HEK293 (cell line): ENCODE results near the gene PEPD.

Source experiments
- EGR2 ChIP-seq: fragments of 450-650 bp; formaldehyde crosslinking; IDR thresholded peaks from 2 replicates; pipeline ENCODE4 v1.5.1; 2016; ENCODE audit warnings: low read depth, missing biosample characterization, missing genetic modification characterization
- PRDM4 ChIP-seq: fragments of 450-650 bp; formaldehyde crosslinking; IDR thresholded peaks from 2 replicates; pipeline ENCODE4 v1.5.1; 2017; ENCODE audit warnings: missing biosample characterization, missing genetic modification characterization
- PRDM6 ChIP-seq: fragments of 450-650 bp; formaldehyde crosslinking; IDR thresholded peaks from 2 replicates; pipeline ENCODE4 v1.5.1; 2017; ENCODE audit warnings: missing biosample characterization, missing genetic modification characterization
- SCRT1 ChIP-seq: fragments of 450-650 bp; formaldehyde crosslinking; IDR thresholded peaks from 2 replicates; pipeline ENCODE4 v1.5.1; 2016; ENCODE audit warnings: missing biosample characterization, missing genetic modification characterization, borderline replicate concordance
- TCF7L2 ChIP-seq: IDR thresholded peaks from 2 replicates; pipeline ENCODE4 v1.6.1; 2011; ENCODE audit warnings: low read depth, mild to moderate bottlenecking, inconsistent platforms, low read length, moderate library complexity, borderline replicate concordance
- ZBTB20 ChIP-seq: fragments of 450-650 bp; formaldehyde crosslinking; IDR thresholded peaks from 2 replicates; pipeline ENCODE4 v1.5.1; 2016; ENCODE audit warnings: missing biosample characterization, missing genetic modification characterization
- ZNF10 ChIP-seq: fragments of 450-650 bp; formaldehyde crosslinking; IDR thresholded peaks from 2 replicates; pipeline ENCODE4 v1.5.1; 2017; ENCODE audit warnings: missing biosample characterization, missing genetic modification characterization
- ZNF114 ChIP-seq: fragments of 450-650 bp; formaldehyde crosslinking; IDR thresholded peaks from 2 replicates; pipeline ENCODE4 v1.5.0; 2017; ENCODE audit warnings: missing biosample characterization, missing genetic modification characterization
- ZNF121 ChIP-seq: fragments of 450-650 bp; formaldehyde crosslinking; IDR thresholded peaks from 2 replicates; pipeline ENCODE4 v1.5.1; 2016; ENCODE audit warnings: missing biosample characterization, missing genetic modification characterization
- ZNF175 ChIP-seq: fragments of 450-650 bp; formaldehyde crosslinking; IDR thresholded peaks from 2 replicates; pipeline ENCODE4 v1.5.1; 2016; ENCODE audit warnings: missing biosample characterization, missing genetic modification characterization
- ZNF19 ChIP-seq: fragments of 450-650 bp; formaldehyde crosslinking; IDR thresholded peaks from 2 replicates; pipeline ENCODE4; 2016; ENCODE audit warnings: missing biosample characterization, missing genetic modification characterization, low read depth
- ZNF2 ChIP-seq: fragments of 450-650 bp; formaldehyde crosslinking; IDR thresholded peaks from 2 replicates; pipeline ENCODE4 v1.5.1; 2016; ENCODE audit warnings: missing biosample characterization, missing genetic modification characterization
- ZNF223 ChIP-seq: fragments of 450-650 bp; formaldehyde crosslinking; IDR thresholded peaks from 2 replicates; pipeline ENCODE4 v1.5.1; 2016; ENCODE audit warnings: missing biosample characterization, missing genetic modification characterization
- ZNF266 ChIP-seq: fragments of 450-650 bp; formaldehyde crosslinking; IDR thresholded peaks from 2 replicates; pipeline ENCODE4 v1.5.1; 2016; ENCODE audit warnings: missing biosample characterization, missing genetic modification characterization, low read depth
- ZNF292 ChIP-seq: fragments of 450-650 bp; formaldehyde crosslinking; IDR thresholded peaks from 2 replicates; pipeline ENCODE4 v1.5.1; 2016; ENCODE audit warnings: low read depth, missing biosample characterization, missing genetic modification characterization, borderline replicate concordance
- ZNF324 ChIP-seq: fragments of 450-650 bp; formaldehyde crosslinking; IDR thresholded peaks from 2 replicates; pipeline ENCODE4 v1.5.1; 2016; ENCODE audit warnings: missing biosample characterization, missing genetic modification characterization
- ZNF416 ChIP-seq: fragments of 450-650 bp; formaldehyde crosslinking; IDR thresholded peaks from 2 replicates; pipeline ENCODE4 v1.5.1; 2016; ENCODE audit warnings: missing biosample characterization, missing genetic modification characterization
- ZNF514 ChIP-seq: fragments of 450-650 bp; formaldehyde crosslinking; IDR thresholded peaks from 2 replicates; pipeline ENCODE4 v1.5.1; 2016; ENCODE audit warnings: missing biosample characterization, missing genetic modification characterization
- ZNF561 ChIP-seq: fragments of 450-650 bp; IDR thresholded peaks from 2 replicates; pipeline ENCODE4 v1.5.1; 2018; ENCODE audit warnings: missing biosample characterization, missing genetic modification characterization, borderline replicate concordance
- ZNF621 ChIP-seq: fragments of 450-650 bp; formaldehyde crosslinking; IDR thresholded peaks from 2 replicates; pipeline ENCODE4 v1.5.1; 2017; ENCODE audit warnings: missing biosample characterization, missing genetic modification characterization
- ZNF626 ChIP-seq: fragments of 450-650 bp; sonication (Bioruptor Pico); formaldehyde crosslinking; IDR thresholded peaks from 2 replicates; pipeline ENCODE4 v1.5.1; 2018; ENCODE audit warnings: missing biosample characterization, missing genetic modification characterization, inconsistent platforms
- ZNF660 ChIP-seq: fragments of 450-650 bp; IDR thresholded peaks from 2 replicates; pipeline ENCODE4 v1.5.1; 2018; ENCODE audit warnings: missing biosample characterization, mild to moderate bottlenecking, missing genetic modification characterization
- ZNF791 ChIP-seq: fragments of 450-650 bp; formaldehyde crosslinking; IDR thresholded peaks from 2 replicates; pipeline ENCODE4 v1.5.1; 2016; ENCODE audit warnings: missing biosample characterization, missing genetic modification characterization
- TF ChIP-seq, protein P1 (sequence below): fragments of 450-650 bp; formaldehyde crosslinking; optimal IDR thresholded peaks from 2 replicates; pipeline ENCODE3; 2016; ENCODE audit warnings: missing biosample characterization, mild to moderate bottlenecking, missing genetic modification characterization
- TF ChIP-seq, protein P2 (sequence below): fragments of 450-650 bp; formaldehyde crosslinking; IDR thresholded peaks from 2 replicates; pipeline ENCODE4 v1.5.1; 2016; ENCODE audit warnings: missing biosample characterization, missing genetic modification characterization
- TF ChIP-seq, protein P3 (sequence below): fragments of 450-650 bp; formaldehyde crosslinking; IDR thresholded peaks from 2 replicates; pipeline ENCODE4 v1.5.1; 2016; ENCODE audit warnings: missing biosample characterization, missing genetic modification characterization, borderline replicate concordance
- TF ChIP-seq, protein P4 (sequence below): fragments of 450-650 bp; formaldehyde crosslinking; IDR thresholded peaks from 2 replicates; pipeline ENCODE4 v1.5.1; 2016; ENCODE audit warnings: missing biosample characterization, missing genetic modification characterization, low read depth

Gene PEPD

DNA sequence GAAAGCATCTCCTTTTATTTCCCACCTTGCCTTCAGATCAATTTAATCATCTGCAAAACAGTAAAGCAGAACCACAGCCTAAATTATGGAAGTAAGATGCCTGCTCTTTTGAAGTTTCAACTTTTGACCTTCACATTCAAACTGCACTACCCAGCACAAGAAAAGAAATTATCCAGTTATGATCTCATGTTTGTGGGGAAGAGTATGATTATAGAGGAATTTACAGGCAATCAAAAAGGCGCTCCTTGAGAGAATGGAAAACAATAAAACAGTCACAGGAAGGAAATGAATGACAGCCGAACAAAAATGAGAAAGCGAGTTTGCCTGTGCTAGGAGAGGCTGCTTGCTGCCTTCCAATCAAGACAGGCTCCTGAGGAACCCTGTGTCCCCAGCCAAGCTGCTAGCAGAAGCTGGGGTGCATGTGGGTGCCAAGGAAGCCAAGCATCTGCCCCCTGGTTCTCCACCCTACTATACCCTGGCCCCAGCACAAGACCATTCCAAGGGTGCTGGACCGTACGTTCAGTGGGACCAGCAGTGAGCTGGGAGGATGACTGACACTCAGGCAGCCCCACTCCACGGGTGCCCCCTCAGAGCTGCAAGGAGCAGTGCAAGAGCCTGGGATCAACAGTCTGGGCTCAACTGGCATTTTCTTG, 47.8 kb downstream of the PEPD start (continued):
- TF ChIP-seq ZNF114 (tag by site-specific recombination) (no peak), ZNF121 (tag by site-specific recombination) (no peak), ZNF791 (tag by site-specific recombination) (no peak), SCRT1 (no peak), EGR2 (tag by site-specific recombination) (no peak), ZNF660 (tag by site-specific recombination) (no peak; the same call in 1 of the 2 replicates), ZNF175 (tag by site-specific recombination) (no peak), ZNF223 (tag by site-specific recombination) (no peak), ZNF19 (tag by site-specific recombination) (no peak), ZNF266 (no peak), ZNF626 (tag by site-specific recombination) (no peak), ZNF292 (tag by site-specific recombination) (no peak), PRDM6 (tag by site-specific recombination) (peak; percentile 93), ZNF324 (tag by site-specific recombination) (peak; percentile 46; the same call in 1 of the 2 replicates), ZBTB20 (tag by site-specific recombination) (no peak), ZNF514 (no peak), TCF7L2 (no peak), ZNF2 (tag by site-specific recombination) (peak; percentile 77; the same call in 1 of the 2 replicates), PRDM4 (tag by site-specific recombination) (0 out of 2 replicates have a peak, but pooled peaks have one; percentile 46), ZNF416 (tag by site-specific recombination) (no peak), ZNF10 (tag by site-specific recombination) (no peak), ZNF561 (tag by site-specific recombination) (no peak), ZNF621 (no peak)
- TF ChIP-seq, protein P1, sequence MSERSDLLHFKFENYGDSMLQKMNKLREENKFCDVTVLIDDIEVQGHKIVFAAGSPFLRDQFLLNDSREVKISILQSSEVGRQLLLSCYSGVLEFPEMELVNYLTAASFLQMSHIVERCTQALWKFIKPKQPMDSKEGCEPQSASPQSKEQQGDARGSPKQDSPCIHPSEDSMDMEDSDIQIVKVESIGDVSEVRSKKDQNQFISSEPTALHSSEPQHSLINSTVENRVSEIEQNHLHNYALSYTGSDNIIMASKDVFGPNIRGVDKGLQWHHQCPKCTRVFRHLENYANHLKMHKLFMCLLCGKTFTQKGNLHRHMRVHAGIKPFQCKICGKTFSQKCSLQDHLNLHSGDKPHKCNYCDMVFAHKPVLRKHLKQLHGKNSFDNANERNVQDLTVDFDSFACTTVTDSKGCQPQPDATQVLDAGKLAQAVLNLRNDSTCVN: no peak
- TF ChIP-seq, protein P2, sequence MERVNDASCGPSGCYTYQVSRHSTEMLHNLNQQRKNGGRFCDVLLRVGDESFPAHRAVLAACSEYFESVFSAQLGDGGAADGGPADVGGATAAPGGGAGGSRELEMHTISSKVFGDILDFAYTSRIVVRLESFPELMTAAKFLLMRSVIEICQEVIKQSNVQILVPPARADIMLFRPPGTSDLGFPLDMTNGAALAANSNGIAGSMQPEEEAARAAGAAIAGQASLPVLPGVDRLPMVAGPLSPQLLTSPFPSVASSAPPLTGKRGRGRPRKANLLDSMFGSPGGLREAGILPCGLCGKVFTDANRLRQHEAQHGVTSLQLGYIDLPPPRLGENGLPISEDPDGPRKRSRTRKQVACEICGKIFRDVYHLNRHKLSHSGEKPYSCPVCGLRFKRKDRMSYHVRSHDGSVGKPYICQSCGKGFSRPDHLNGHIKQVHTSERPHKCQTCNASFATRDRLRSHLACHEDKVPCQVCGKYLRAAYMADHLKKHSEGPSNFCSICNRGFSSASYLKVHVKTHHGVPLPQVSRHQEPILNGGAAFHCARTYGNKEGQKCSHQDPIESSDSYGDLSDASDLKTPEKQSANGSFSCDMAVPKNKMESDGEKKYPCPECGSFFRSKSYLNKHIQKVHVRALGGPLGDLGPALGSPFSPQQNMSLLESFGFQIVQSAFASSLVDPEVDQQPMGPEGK (tag by site-specific recombination): no peak
- TF ChIP-seq, protein P3, sequence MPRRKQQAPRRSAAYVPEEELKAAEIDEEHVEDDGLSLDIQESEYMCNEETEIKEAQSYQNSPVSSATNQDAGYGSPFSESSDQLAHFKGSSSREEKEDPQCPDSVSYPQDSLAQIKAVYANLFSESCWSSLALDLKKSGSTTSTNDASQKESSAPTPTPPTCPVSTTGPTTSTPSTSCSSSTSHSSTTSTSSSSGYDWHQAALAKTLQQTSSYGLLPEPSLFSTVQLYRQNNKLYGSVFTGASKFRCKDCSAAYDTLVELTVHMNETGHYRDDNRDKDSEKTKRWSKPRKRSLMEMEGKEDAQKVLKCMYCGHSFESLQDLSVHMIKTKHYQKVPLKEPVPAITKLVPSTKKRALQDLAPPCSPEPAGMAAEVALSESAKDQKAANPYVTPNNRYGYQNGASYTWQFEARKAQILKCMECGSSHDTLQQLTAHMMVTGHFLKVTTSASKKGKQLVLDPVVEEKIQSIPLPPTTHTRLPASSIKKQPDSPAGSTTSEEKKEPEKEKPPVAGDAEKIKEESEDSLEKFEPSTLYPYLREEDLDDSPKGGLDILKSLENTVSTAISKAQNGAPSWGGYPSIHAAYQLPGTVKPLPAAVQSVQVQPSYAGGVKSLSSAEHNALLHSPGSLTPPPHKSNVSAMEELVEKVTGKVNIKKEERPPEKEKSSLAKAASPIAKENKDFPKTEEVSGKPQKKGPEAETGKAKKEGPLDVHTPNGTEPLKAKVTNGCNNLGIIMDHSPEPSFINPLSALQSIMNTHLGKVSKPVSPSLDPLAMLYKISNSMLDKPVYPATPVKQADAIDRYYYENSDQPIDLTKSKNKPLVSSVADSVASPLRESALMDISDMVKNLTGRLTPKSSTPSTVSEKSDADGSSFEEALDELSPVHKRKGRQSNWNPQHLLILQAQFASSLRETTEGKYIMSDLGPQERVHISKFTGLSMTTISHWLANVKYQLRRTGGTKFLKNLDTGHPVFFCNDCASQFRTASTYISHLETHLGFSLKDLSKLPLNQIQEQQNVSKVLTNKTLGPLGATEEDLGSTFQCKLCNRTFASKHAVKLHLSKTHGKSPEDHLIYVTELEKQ: peak; percentile 98
- TF ChIP-seq, protein P4, sequence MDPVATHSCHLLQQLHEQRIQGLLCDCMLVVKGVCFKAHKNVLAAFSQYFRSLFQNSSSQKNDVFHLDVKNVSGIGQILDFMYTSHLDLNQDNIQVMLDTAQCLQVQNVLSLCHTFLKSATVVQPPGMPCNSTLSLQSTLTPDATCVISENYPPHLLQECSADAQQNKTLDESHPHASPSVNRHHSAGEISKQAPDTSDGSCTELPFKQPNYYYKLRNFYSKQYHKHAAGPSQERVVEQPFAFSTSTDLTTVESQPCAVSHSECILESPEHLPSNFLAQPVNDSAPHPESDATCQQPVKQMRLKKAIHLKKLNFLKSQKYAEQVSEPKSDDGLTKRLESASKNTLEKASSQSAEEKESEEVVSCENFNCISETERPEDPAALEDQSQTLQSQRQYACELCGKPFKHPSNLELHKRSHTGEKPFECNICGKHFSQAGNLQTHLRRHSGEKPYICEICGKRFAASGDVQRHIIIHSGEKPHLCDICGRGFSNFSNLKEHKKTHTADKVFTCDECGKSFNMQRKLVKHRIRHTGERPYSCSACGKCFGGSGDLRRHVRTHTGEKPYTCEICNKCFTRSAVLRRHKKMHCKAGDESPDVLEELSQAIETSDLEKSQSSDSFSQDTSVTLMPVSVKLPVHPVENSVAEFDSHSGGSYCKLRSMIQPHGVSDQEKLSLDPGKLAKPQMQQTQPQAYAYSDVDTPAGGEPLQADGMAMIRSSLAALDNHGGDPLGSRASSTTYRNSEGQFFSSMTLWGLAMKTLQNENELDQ (tag by site-specific recombination): peak; percentile 69; the same call in 1 of the 2 replicates
